Ureter (tissue), 1 donor: ENCODE data around the gene SLC39A11. TPM values are rescaled to one million over a fixed set of nuclear protein-coding genes. Genes with fewer than 3 reads are reported as not detected.
"Not testable (repeated sequence)": the region's sequence is repeated elsewhere in the genome, so short reads cannot be mapped to it uniquely, and the experiment has no call there.

Source experiments
- DNase-seq: peaks from one replicate; pipeline ENCODE4 v3.0.0-alpha.2; 2020; ENCODE audit warnings: low spot score
- total RNA-seq: library from RNA; stranded (reverse); gene quantifications from one replicate; pipeline ENCODE4 v1.2.4, GENCODE V29; 2023
- donor health status: DM: yes; HTN: yes; CAD: no.

Gene SLC39A11
- total RNA-seq, 1 donor from 2014 or later: 60.3 TPM

GRCh38 chr17:73107191-73107590, 14.7 kb upstream of the SLC39A11 start:
- DNase-seq: no peak

GRCh38 chr17:73105431-73105830, 12.9 kb upstream of the SLC39A11 start:
- DNase-seq: no peak

- no peak for DNase-seq
These were observed 12.0 kb upstream of the SLC39A11 start for GRCh38 chr17:73104450-73104849.

GRCh38 chr17:73103641-73104335, 11.3 kb upstream of the SLC39A11 start:
- DNase-seq: no peak

GRCh38 chr17:73101031-73101430, 8.5 kb upstream of the SLC39A11 start:
- DNase-seq: no peak

- DNase-seq: no peak
These were observed 7.9 kb upstream of the SLC39A11 start for GRCh38 chr17:73100363-73100762.

- DNase-seq: no peak
These were observed 7.0 kb upstream of the SLC39A11 start for GRCh38 chr17:73099511-73099910.

- no peak for DNase-seq
These were observed 6.4 kb upstream of the SLC39A11 start for GRCh38 chr17:73098919-73099318.

GRCh38 chr17:73097973-73098765, 5.7 kb upstream of the SLC39A11 start:
- DNase-seq: not testable (repeated sequence)

- no peak for DNase-seq
These were observed 4.4 kb upstream of the SLC39A11 start for GRCh38 chr17:73096866-73097265.

- DNase-seq: no peak
These were observed 3.7 kb upstream of the SLC39A11 start for GRCh38 chr17:73096211-73096610.

GRCh38 chr17:73093286-73093685, 798 bp upstream of the SLC39A11 start:
- DNase-seq: no peak

GRCh38 chr17:73091770-73092522, 542 bp downstream of the SLC39A11 start:
- peak; percentile 45 for DNase-seq

GRCh38 chr17:73091410-73091769, 1.1 kb downstream of the SLC39A11 start:
- DNase-seq: no peak

GRCh38 chr17:73090396-73091202, 1.9 kb downstream of the SLC39A11 start:
- DNase-seq: no peak

GRCh38 chr17:73089322-73090317, 2.9 kb downstream of the SLC39A11 start:
- DNase-seq: no peak

- no peak for DNase-seq
These were observed 3.9 kb downstream of the SLC39A11 start for GRCh38 chr17:73088561-73088960.

- no peak for DNase-seq
These were observed 9.1 kb downstream of the SLC39A11 start for GRCh38 chr17:73083432-73083831.

GRCh38 chr17:73074566-73074965, 17.9 kb downstream of the SLC39A11 start:
- DNase-seq: no peak

GRCh38 chr17:73072219-73072962, 20.1 kb downstream of the SLC39A11 start:
- no peak for DNase-seq
